Measurements from ENCODE around the gene SHC3.
"Not testable (repeated sequence)": the region's sequence is repeated elsewhere in the genome, so short reads cannot be mapped to it uniquely, and the experiment has no call there.

Gene SHC3

GRCh38 chr9:89177944-89178829 lies at the start of gene SHC3:
TSS of gene SHC3 (minus strand) at chr9:89178818. CDS start at chr9:89178460, 358 bp downstream.
- DNase-seq (ENCODE audit: low read depth in 2 of 2, low spot score in 1 of 2) = no peak

GRCh38 chr9:89225991-89226471 lies 47.4 kb upstream of the SHC3 start:
- DNase-seq (ENCODE audit: low read depth in 2 of 2, low spot score in 1 of 2) = no peak

- no peak for DNase-seq (ENCODE audit: low read depth in 2 of 2, low spot score in 1 of 2)
Observed at GRCh38 chr9:89225587-89225986, 47.0 kb upstream of the SHC3 start.

- no peak for DNase-seq (ENCODE audit: low read depth in 2 of 2, low spot score in 1 of 2)
Observed at GRCh38 chr9:89225036-89225435, 46.4 kb upstream of the SHC3 start.

DNA sequence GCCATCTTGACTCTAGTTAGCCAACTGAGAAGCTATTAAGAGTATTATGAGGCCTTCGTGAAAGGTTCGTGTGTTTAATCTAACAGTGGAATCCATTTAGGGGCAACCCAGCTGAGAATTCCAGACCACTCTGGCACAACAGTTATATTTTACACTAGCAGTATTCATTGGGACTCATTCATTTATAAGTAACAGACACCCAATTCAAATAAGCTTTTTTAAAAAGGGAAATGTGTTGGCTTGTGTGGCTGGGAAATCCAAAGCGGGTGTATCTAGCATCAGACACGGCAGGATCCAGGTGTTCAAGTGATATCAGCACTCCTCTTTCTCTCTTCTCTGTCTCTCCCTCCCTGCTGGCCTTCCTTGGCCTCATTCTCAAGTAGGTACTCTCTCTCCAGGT lies 46.0 kb upstream of the SHC3 start:
- no peak for DNase-seq (ENCODE audit: low read depth in 2 of 2, low spot score in 1 of 2)

- no peak for DNase-seq (ENCODE audit: low read depth in 2 of 2, low spot score in 1 of 2)
Observed at GRCh38 chr9:89223396-89223977, 44.9 kb upstream of the SHC3 start.

GRCh38 chr9:89219637-89220036 lies 41.0 kb upstream of the SHC3 start:
- DNase-seq (ENCODE audit: low read depth in 2 of 2, low spot score in 1 of 2) = no peak

- DNase-seq (ENCODE audit: low read depth in 2 of 2, low spot score in 1 of 2) = no peak
Observed at GRCh38 chr9:89218040-89218928, 39.7 kb upstream of the SHC3 start.

GRCh38 chr9:89215342-89215741 lies 36.7 kb upstream of the SHC3 start:
- no peak for DNase-seq (ENCODE audit: low read depth in 2 of 2, low spot score in 1 of 2)

DNA sequence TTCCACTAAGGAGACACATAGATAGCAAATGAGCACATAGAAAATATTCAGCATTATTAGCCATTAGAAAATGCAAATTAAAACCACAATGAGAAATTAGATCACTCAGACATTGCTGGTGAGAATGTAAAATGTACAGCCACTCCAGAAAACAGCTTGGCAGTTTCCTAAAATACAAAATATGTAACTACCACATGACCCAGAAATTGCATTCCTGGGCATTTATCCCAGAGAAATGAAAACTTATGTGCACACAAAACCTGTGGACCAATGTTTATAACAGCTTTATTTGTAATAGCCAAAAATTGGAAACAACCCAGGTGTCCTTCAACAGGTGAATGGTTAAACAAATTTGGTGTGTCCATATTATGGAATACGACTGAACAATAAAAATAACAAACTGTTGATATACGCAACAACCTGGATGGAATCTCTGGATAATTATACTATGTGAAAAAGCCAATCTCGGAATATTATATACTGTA lies 34.8 kb upstream of the SHC3 start:
- no peak for DNase-seq (ENCODE audit: low read depth in 2 of 2, low spot score in 1 of 2)

- no peak for DNase-seq (ENCODE audit: low read depth in 2 of 2, low spot score in 1 of 2)
Observed at GRCh38 chr9:89212171-89212570, 33.6 kb upstream of the SHC3 start.

GRCh38 chr9:89209311-89209710 lies 30.7 kb upstream of the SHC3 start:
- not testable (repeated sequence) for DNase-seq (ENCODE audit: low read depth in 2 of 2, low spot score in 1 of 2)

DNA sequence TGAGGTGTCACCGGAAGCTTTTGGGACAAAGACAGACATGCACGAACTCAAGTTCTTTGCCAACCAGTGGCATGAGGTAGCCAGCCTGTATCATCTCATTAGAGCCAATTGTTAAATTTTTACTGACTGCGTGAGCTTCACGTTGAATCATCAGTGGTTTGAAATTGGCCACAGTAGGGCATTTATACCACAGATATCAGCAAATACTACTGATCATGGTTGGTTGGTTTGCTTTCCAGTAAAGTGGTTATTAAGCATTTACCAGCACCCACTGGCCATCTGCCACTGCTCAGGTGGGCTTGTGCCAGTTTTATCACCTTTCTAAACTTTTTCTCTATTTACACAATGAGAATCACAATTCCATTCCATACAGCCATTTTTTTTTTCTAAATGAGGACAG lies 28.4 kb upstream of the SHC3 start:
- no peak for DNase-seq (ENCODE audit: low read depth in 2 of 2, low spot score in 1 of 2)

DNA sequence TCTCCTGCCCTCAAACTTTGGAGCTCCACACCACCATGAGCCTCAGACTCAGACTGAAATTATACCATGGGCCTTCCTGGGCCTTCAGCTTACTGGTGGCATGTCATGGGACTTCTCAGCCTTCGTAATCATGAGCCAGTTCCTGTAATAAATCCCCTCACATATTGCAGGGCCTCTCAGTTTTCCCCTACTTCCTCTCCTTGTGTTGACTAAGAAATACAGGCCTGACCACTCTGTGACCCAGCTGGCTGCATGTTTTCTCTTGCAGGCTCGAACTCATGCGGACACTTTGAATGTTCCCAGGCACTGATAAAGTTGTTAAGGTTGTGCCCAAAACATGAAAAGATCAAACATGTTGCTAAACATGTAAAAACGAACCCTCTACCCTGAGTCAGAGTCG lies 26.2 kb upstream of the SHC3 start:
- no peak for DNase-seq (ENCODE audit: low read depth in 2 of 2, low spot score in 1 of 2)

GRCh38 chr9:89195131-89195797 lies 16.6 kb upstream of the SHC3 start:
- no peak for DNase-seq (ENCODE audit: low read depth in 2 of 2, low spot score in 1 of 2)

DNA sequence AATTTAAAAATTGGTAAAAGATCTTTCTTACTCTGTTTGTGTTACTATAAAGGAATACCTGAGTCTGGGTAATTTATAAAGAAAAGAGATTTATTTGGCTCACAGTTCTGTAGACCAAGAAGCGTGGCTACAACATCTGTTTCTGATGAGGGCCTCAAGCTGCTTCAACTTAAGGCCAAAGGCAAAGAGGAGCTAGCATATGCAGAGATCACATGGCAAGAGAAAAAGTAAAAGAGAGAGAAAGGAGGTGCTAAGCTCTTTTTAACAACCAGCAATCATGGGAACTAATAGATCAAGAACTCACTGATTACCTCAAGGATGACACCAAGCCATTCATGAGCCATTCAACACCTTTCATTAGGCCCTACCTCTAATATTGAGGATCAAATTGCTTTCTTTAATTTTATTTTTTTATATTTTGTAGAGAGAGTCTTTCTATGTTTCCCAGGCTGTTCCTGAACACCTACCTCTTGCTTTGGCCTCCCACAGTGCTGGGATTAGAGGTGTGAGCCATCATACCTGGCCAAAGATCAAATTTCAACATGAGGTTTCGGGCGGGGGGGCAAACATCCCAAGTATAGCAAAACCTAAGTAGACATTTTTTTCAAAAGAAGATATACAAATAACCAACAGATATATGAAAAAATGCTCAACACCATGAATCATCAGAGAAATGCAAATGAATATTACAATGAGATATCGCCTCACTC lies 16.0 kb upstream of the SHC3 start:
- no peak for DNase-seq (ENCODE audit: low read depth in 2 of 2, low spot score in 1 of 2)

DNA sequence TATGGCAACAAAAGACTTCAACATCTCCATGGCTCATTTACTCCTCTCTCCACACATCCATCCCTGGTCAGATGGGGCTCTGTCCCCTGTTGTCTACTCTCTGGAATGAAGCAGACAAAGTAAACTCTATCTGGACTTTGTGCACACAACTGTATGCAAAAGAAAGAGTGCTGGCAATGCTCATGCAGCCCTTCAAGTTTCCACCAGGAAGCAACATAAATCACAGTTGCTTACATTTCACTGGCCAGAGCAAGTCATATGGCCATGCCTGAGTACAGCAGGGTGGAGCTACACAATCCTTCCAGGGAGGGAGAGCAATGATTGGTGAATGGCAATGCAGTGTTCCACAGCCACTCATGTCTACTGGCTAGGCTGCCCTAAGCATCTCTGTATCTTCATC lies 12.4 kb upstream of the SHC3 start:
- no peak for DNase-seq (ENCODE audit: low read depth in 2 of 2, low spot score in 1 of 2)

GRCh38 chr9:89189215-89189614 lies 10.6 kb upstream of the SHC3 start:
- DNase-seq (ENCODE audit: low read depth in 2 of 2, low spot score in 1 of 2) = no peak

DNA sequence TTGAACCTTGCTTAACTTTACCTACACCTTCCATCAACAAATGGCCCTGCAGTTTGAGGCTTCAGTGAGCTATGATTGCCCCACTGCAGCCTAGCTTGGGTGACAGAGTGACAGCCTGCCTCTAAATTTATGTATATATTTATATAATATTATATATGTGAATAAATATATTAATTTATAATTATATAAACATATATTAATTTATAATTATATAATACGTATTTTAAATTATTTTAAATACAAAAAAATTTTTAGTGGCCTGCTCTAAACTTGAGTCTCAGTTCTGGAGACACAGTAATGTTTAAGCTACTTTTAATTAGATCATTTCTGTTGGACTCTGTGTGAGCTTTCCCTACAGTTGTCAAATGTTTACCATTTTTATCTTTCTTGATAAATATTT lies 9.3 kb upstream of the SHC3 start:
- no peak for DNase-seq (ENCODE audit: low read depth in 2 of 2, low spot score in 1 of 2)

GRCh38 chr9:89187541-89187940 lies 8.9 kb upstream of the SHC3 start:
- DNase-seq (ENCODE audit: low read depth in 2 of 2, low spot score in 1 of 2) = no peak

Measured in stimulated activated CD8-positive, alpha-beta memory T cell treated with anti-CD3 and anti-CD28 coated beads, Interleukin-4, amount 100 ng/mL, for 1 hour (primary cell).